Melanocyte of skin (primary cell): ENCODE data around the gene C6orf52. TPM values are rescaled to one million over a fixed set of nuclear protein-coding genes. Genes with fewer than 3 reads are reported as not detected.

ENCODE experiments used
- small RNA-seq, 2 donors: library from RNA; depleted of rRNA; stranded (forward); fragments of <200 nt; gene quantifications; one replicate each; pipeline ENCODE3, GENCODE V24; 2012
- total RNA-seq, 2 donors: library from RNA; depleted of rRNA; stranded (reverse); fragments of >200 nt; gene quantifications; 2 replicates each; pipeline ENCODE4 v1.2.3, GENCODE V29; 2012

The C6orf52 gene
- total RNA-seq: not detected

GRCh38 chr6:10694302-10695085 lies at the start of gene C6orf52, which contains the start of gene PAK1IP1:
Gene C6orf52 (minus strand): TSS chr6:10694616. CDS start chr6:10687550, 7,066 bp downstream.
Gene PAK1IP1 (plus strand): TSS chr6:10694972. CDS start chr6:10694986, 14 bp downstream.

DNA sequence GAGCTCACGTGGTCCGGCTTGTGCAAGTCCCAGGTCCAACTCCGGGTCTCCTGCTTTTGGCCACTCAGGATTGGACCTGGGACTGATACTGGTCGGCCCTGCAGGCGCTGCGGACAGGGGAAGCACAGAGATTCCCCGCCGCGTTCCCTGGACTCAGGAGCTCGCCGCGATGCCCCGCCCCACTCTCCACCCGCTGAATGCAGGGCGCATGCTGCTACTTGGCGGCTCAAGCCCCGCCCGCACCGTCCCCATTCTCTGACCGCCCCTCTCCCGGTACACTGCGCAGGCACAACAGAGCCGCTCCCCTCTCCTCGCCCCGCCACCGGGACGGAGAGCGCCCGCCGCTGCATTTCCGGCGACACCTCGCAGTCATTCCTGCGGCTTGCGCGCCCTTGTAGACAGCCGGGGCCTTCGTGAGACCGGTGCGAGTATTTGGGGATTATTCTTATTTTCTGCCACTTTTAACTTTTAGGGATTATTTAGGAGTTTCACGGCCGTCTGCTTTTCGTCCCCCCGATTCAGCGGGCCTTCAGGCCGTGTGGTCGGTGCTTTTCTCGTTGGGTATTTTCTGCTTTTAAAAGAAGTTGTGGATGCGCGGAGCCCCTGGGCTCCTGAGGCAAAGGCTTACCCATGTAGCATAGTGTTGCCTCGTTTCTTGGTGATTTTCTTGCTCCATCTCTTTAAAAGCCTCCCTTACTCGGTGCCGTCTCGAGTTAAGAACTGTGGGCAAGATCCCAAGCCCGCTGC lies 28.6 kb upstream of the C6orf52 start, which contains the start of gene TMEM14C:
TSS of gene TMEM14C (plus strand) at position 251 of the 747 bp plus-strand sequence. CDS start 1,544 bp downstream, outside the sequence.

Small RNAs within 50 kb of the gene (small RNA-seq; reads per million reads assigned to genes)
- 0 reads per million in 2 donors for gene RF00019

Other genes starting within 250 kb of the C6orf52 start
- 100 to 1,000 TPM; 153 to 198 TPM for gene GCNT2, start 173.3 kb downstream of the C6orf52 start, total RNA-seq
- 10 to 100 TPM; 14.1 to 28.6 TPM for gene PAK1IP1, start 356 bp upstream of the C6orf52 start, total RNA-seq
- gene TMEM14C, start 28.5 kb upstream of the C6orf52 start, total RNA-seq: 10 to 100 TPM; 85.3 to 95.2 TPM
- 10 to 100 TPM; 47.8 to 57.3 TPM for gene TMEM14B, start 53.2 kb upstream of the C6orf52 start, total RNA-seq
- under 1 TPM in 1 of 2 donors, not detected in 1; 0.33 TPM for gene MAK, start 143.9 kb upstream of the C6orf52 start, total RNA-seq
- gene GCM2, start 187.4 kb upstream of the C6orf52 start, total RNA-seq: not detected
- under 1 TPM in 1 of 2 donors, not detected in 1; 0.69 TPM for gene SYCP2L, start 192.4 kb upstream of the C6orf52 start, total RNA-seq